Bone marrow (tissue), 2 donors: ENCODE measurements around the gene C1orf159.
A peak's percentile ranks its signal among the peaks of the same experiment; 100 is the strongest.

ENCODE experiments used
- DNase-seq, 2 donors: peaks; one replicate each; lab custom pipeline; 2025; lab: John Stamatoyannopoulos, UW

C1orf159 gene

GRCh38 chr1:1038694-1039093 lies 77.2 kb downstream of the C1orf159 start:
- no peak for DNase-seq

GRCh38 chr1:1037366-1038327 lies 78.2 kb downstream of the C1orf159 start:
- no peak for DNase-seq

DNA sequence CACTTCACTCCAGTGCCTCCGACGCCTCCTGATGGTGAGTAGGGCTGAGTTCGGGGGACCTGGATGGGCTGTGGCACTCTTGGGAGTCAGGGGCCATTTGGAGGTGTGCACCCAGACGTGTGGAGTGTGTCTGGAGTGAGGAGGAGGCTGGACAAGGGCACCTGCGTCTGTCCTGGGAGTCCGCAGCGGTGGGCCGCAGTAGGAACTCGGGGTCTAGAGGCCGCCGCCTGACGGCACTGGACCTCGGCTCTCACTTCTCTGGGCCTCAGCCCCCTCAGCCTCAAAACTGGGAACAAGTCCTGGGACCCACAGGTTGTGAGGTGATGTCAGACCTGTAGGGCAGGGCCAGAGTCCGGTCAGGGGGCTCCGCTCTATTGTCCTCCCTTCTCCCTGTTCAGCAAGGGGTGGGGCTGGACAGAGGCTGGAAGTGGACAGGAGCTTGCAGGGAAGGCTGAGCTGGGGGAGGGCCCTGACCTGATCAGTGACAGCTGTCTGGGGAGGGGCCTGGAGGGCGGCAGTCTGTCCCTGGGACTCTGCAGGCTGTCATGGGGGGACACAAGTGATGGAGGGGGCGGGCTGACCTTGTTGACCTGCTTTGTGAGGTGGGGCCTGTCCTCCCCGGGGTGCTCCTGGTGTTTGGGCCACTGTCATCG lies 80.5 kb downstream of the C1orf159 start:
- DNase-seq: no peak

DNA sequence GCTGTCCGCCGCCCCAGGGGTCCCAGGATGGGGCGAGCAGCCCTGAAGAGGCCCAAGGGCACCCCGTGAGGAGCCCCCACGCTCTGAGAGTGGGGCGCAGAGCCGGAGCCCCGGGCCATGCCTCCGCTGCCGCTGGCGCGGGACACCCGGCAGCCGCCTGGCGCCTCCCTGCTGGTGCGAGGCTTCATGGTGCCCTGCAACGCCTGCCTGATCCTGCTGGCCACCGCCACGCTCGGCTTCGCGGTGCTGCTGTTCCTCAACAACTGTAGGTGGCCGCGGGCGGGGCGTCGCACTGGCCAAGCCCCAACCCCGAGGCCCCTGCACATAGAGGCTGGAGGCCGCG lies 81.5 kb downstream of the C1orf159 start:
- no peak for DNase-seq

DNA sequence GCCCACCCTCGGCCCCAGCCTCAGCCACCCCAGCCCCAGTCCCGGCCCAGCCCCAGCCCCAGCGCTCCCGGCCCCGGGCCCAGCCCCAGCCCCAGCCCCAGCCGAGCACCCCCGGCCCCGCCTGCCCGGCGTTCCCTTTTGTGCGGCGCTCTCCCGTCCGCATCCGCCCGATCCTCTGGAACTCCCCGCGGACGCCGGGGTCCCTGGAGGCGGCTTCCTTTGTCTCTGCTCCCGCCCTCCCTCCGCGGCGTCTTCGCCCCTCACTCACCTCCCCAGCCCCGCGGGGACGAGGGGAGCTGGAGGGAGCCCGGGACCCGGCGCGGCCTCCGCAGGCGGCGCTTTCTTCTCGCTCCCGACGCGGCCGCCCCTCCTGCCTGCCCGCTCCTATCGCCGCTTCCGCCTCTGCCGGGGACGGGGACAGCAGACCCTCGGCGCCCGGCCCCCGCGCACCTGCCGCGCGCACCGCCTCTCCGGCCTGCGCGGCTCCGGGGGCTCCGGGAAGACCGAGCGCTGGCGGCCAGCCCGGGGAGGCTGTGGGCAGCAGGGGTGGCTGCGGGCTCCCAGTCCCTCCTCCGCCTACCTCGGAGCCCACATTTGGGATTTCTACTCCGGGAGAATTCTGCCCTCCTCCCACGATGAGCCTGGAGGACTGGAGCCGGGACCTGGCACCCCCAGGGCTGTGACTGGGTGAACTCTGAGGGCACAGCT lies 82.0 kb downstream of the C1orf159 start:
- no peak for DNase-seq

- peak; percentile 41 to 66 for DNase-seq
These were observed 82.8 kb downstream of the C1orf159 start for GRCh38 chr1:1033009-1033587.

GRCh38 chr1:1032424-1032823 lies 83.5 kb downstream of the C1orf159 start:
- no peak for DNase-seq
